HS-27A (cell line): ENCODE measurements around the gene ANKRD66.

ENCODE experiments used
- DNase-seq: peaks from one replicate; pipeline ENCODE4 v3.0.0-alpha.2; 2012; ENCODE audit warnings: low read depth, missing footprints

The ANKRD66 gene

GRCh38 chr6:46790355-46790874 is 43.7 kb downstream of the ANKRD66 start:
- DNase-seq = no peak

DNA sequence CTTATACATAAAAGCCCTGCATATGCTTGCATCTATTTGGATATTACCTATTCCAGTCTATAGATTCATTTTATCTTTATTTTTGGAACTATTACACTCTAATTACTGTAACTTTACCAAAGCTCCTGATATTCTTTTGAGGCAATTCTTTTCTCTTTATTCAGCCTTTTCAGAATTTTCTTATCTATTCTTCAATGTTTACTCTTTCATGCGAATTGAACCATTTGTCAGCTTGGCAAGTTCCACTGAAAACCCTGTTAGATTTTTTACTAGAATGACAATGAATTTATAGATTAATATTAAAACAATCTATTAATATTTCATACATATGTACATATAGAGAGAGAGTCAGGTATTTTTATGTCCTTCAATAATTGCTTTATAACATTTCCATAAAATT is 45.9 kb downstream of the ANKRD66 start:
- no peak for DNase-seq

DNA sequence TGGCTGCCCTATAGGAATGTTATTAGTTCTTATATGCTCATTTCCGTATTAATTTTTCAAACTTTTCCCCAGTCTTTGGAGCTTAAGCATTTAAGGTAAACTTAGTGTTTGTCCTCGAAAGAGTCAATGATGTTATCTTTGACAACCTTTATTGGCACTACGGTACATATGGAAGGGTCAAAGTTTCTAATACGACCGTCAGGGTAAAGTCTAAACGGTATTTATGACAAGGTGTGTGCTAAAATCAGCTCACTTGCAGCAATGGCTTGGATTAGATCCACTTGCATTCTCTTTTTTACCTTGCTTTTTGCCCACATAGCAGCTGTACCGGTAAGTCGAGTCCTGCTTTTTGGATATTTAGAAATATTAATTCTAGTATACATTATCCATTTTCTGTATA is 46.4 kb downstream of the ANKRD66 start, which contains the start of gene MEP1A:
Gene MEP1A (plus strand): TSS at position 252 of the 400 bp plus-strand sequence. CDS start 10 bp downstream, at position 262.
- DNase-seq = no peak

DNA sequence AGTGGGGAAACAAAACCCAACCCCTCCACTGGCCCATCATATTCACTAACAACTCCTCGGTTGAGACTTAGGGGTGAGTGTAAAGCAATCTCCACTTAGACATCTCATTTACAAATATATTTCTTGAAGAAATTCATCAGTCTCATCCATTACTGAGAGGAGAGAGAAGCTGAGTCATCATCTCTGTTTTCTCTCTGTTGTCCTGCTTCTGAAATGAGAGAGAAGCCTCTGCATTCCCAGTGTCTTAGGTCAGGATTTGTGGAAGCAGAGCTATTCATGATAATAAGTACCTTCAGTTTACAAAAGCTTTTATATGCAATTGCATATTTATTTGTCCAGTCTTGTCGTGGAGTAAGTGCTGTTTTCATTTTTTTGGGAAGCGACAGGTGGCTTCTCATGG is 47.3 kb downstream of the ANKRD66 start:
- DNase-seq = no peak

DNA sequence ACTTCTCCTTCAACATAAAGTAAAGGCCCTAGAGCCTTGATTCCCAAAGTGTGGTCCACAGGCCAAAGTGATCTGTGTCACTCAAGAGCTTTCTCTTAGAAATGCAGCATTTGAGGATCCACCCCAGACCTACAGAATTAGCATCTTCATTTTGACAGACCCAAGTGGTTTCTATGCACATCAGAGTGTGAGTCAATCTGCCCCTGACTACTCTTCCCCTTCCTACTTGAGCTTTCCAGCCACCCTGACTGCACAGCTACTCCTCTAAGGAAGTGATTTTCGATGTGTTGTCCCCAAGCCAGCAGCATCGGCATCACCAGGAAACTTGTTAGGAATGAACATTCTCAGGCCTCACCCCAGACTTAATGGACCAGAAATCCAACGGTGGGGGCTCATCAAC is 49.1 kb downstream of the ANKRD66 start:
- DNase-seq = no peak

- DNase-seq = no peak
Measured at GRCh38 chr6:46796848-46797580, 50.3 kb downstream of the ANKRD66 start.

- DNase-seq = no peak
Measured at GRCh38 chr6:46799657-46800056, 52.9 kb downstream of the ANKRD66 start.

DNA sequence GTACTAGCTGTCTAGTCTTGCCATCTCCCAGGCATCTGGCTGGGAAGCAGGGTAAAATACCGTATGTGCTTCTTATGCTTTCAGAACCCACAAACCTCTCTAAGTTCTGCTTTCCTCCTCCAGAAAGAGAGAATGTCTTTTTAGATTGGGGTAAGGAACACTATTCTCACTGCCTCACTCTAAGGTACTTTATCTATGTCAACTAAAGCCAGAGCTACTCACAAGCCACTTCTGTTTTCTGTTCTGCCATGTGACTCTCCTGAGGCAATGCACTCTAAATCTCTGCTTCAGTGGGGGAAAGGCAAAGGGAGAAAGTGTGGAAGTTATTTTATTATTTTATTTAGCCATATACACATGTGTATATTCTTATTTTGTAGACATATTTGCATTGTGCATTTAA is 62.1 kb downstream of the ANKRD66 start:
- no peak for DNase-seq
